ENCODE results near the gene AMBN.
A peak's percentile ranks its signal among the peaks of the same experiment; 100 is the strongest.

Gene AMBN

DNA sequence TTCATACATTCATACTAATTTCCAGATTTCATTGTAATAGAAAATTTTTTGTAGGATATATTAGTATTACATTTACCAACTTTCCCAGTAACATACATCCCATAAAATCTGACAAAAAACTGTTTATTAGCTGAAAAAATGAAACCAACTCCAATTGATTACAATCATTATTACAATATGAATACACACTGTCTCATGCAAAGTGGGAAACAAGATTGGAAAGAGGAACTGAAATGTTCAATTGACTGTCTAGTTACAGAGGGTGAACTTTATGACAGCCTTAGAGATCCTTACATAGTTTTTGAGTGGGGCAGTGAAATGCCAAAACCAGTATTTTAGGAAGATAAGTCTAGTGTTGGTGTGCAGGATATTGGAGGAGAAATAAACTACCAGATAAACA is 2.3 kb upstream of the AMBN start:
- no peak for DNase-seq (ENCODE audit: low spot score in 2 of 2)

DNA sequence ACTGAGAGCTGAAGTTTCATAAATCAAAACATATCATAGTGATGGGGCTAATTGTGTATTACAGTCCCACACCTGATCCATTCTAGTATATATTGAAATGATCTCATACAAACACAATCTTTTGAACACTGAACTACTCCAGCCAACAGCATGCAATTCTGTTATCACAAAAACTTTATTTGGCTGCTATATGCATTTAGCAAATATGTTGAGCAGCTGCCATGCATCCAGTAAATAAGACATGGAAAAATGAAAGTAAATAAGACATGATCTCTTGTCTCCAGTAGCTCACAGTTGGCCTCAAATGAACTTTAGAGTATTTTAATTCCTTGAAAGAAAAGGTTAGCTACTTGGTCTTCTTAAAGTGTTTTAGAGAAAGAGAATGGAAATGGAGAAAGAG is 2.1 kb downstream of the AMBN start:
- Histone ChIP-seq H3K36me3 (replicated peaks) (no peaks in the 10 kb centered on the region), H3K4me1 (peaks cover 10% of the 10 kb centered on the region), H3K27me3 (ENCODE audit: low read depth) (0 out of 2 replicates have a peak, but pooled peaks cover 3% of the 10 kb centered on the region), H3K4me3 (no peak overlapping the region), H3K9me3 (no peaks in the 10 kb centered on the region)
- no peak for DNase-seq (ENCODE audit: low spot score in 2 of 2)
- in situ Hi-C loops (cut with MboI; ENCODE audit: low sequenced_read_pairs) = no loop called here

More for the DNA sequence above, 2.3 kb upstream of the AMBN start:
- Histone ChIP-seq H3K36me3 (replicated peaks) (no peaks in the 10 kb centered on the region), H3K9me3 (no peaks in the 10 kb centered on the region), H3K4me3 (no peak overlapping the region), H3K27me3 (ENCODE audit: low read depth) (no peaks in the 10 kb centered on the region), H3K4me1 (peaks cover 10% of the 10 kb centered on the region)
- in situ Hi-C loops (cut with MboI; ENCODE audit: low sequenced_read_pairs) = no loop called here

- no peaks in the 10 kb centered on the region for H3K9me3 ChIP-seq
- DNase-seq (ENCODE audit: low spot score in 2 of 2) = no peak
- in situ Hi-C loops (cut with MboI; ENCODE audit: low sequenced_read_pairs) = no loop called here
- no peaks in the 10 kb centered on the region for H3K36me3 ChIP-seq (replicated peaks)
- no peaks in the 10 kb centered on the region for H3K4me1 ChIP-seq
- peaks cover 27% of the 10 kb centered on the region for H3K27me3 ChIP-seq (ENCODE audit: low read depth)
- H3K4me3 ChIP-seq = no peak overlapping the region
Observed at GRCh38 chr4:70600305-70600704, 8.2 kb downstream of the AMBN start.

GRCh38 chr4:70600977-70601376 is 8.9 kb downstream of the AMBN start:
- in situ Hi-C loops (cut with MboI; ENCODE audit: low sequenced_read_pairs) = no loop called here
- Histone ChIP-seq H3K4me1 (no peaks in the 10 kb centered on the region), H3K27me3 (ENCODE audit: low read depth) (peaks cover 27% of the 10 kb centered on the region), H3K9me3 (no peaks in the 10 kb centered on the region), H3K36me3 (replicated peaks) (no peaks in the 10 kb centered on the region), H3K4me3 (no peak overlapping the region)
- no peak for DNase-seq (ENCODE audit: low spot score in 2 of 2)

- Histone ChIP-seq H3K4me1 (no peaks in the 10 kb centered on the region), H3K9me3 (no peaks in the 10 kb centered on the region), H3K36me3 (replicated peaks) (no peaks in the 10 kb centered on the region), H3K27me3 (ENCODE audit: low read depth) (peaks cover 28% of the 10 kb centered on the region), H3K4me3 (no peak overlapping the region)
- peak; percentile 56 to 67 for DNase-seq (ENCODE audit: low spot score in 2 of 2)
- in situ Hi-C loops (cut with MboI; ENCODE audit: low sequenced_read_pairs) = no loop called here
Observed at GRCh38 chr4:70601422-70602039, 9.5 kb downstream of the AMBN start.

DNA sequence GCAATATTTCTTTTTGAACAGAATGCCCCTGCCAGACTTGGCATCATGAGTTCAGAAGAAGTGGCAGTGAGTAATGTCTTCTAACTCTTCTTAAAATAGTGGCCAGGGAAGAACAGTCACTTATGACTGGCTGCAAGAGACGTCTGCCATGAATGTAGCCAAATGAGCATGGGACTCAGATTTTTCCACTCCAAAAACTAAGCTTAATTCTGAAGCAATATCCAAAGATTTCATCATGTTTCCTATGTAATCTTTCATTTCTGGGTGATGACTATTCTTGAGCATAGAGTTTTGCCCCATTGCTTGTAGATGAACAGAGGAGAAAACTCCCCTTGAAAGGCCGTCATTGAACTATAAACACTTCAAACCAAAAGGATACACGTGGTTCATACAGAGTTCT is 11.8 kb downstream of the AMBN start:
- Histone ChIP-seq H3K4me3 (no peak overlapping the region), H3K27me3 (ENCODE audit: low read depth) (peaks cover 29% of the 10 kb centered on the region), H3K9me3 (no peaks in the 10 kb centered on the region), H3K4me1 (no peaks in the 10 kb centered on the region), H3K36me3 (replicated peaks) (no peaks in the 10 kb centered on the region)
- in situ Hi-C loops (cut with MboI; ENCODE audit: low sequenced_read_pairs) = no loop called here
- no peak for DNase-seq (ENCODE audit: low spot score in 2 of 2)

DNA sequence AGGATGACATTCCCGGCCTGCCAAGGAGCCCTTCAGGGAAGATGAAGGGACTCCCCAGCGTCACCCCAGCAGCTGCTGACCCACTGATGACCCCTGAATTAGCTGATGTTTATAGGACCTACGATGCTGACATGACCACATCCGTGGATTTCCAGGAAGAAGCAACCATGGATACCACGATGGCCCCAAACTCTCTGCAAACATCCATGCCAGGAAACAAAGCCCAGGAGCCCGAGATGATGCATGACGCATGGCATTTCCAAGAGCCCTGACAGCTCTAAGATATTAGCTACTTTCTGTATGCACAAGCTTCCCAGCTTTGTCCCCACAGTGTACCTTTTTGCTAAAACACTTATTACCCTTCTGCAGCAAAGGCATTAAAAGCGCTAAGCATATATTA is 14.4 kb downstream of the AMBN start:
- no peaks in the 10 kb centered on the region for H3K4me1 ChIP-seq
- no peaks in the 10 kb centered on the region for H3K36me3 ChIP-seq (replicated peaks)
- H3K9me3 ChIP-seq = no peaks in the 10 kb centered on the region
- H3K27me3 ChIP-seq (ENCODE audit: low read depth) = peaks cover 34% of the 10 kb centered on the region
- no peak overlapping the region for H3K4me3 ChIP-seq
- in situ Hi-C loops (cut with MboI; ENCODE audit: low sequenced_read_pairs) = no loop called here
- DNase-seq (ENCODE audit: low spot score in 2 of 2) = no peak

DNA sequence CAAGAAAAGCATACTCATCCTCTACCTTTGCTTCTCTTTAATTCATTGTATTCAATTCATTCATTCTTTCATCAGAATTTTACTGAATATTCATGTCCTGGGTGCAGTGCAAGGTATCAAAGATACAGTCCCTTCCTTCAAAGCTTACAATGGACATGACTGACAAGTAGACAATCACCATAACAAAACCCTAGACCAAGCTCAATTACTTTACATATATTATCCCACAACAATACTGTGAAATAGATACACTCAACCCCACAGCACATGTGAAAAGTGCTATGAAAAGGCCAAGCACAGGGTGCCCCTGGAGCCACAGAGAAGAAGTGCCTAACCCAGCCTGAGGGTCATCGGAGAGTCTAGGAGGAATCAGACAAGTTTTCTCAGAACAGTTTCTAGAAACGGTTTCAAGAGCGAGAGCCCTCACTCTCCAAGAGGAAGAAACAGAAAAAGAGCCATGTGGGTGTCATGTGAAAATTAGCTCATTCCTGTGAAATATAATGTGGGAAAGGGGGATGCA is 15.3 kb downstream of the AMBN start:
- in situ Hi-C loops (cut with MboI; ENCODE audit: low sequenced_read_pairs) = no loop called here
- Histone ChIP-seq H3K9me3 (no peaks in the 10 kb centered on the region), H3K4me3 (no peak overlapping the region), H3K4me1 (no peaks in the 10 kb centered on the region), H3K36me3 (replicated peaks) (no peaks in the 10 kb centered on the region), H3K27me3 (ENCODE audit: low read depth) (peaks cover 26% of the 10 kb centered on the region)
- peak; percentile 51 to 77 for DNase-seq (ENCODE audit: low spot score in 2 of 2)

DNA sequence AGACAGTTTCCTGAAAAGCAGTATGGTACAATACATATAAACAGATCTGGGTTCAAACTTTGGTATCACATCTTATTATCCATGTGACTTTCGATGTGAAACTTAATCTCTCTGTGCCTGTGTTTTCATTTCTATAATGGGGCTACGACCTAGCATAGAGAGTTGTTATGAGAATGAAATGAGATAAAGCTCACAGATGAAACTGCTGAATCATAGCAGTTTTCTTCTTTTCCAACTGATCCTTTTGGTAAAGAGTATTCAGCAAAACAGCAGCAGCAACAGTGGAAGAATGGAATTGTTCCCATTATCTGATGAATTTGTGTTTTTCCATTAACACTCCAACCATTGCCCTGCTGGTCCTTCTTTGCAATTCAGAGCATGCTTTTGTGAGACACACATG is 16.3 kb downstream of the AMBN start:
- in situ Hi-C loops (cut with MboI; ENCODE audit: low sequenced_read_pairs) = no loop called here
- peaks cover 31% of the 10 kb centered on the region for H3K27me3 ChIP-seq (ENCODE audit: low read depth)

GRCh38 chr4:70613306-70614183 is 21.5 kb downstream of the AMBN start:
- H3K4me3 ChIP-seq = no peak overlapping the region
- DNase-seq (ENCODE audit: low spot score in 2 of 2) = no peak
- in situ Hi-C loops (cut with MboI; ENCODE audit: low sequenced_read_pairs) = no loop called here

More for the DNA sequence above, 16.3 kb downstream of the AMBN start:
- Histone ChIP-seq H3K36me3 (replicated peaks) (no peaks in the 10 kb centered on the region), H3K4me1 (no peaks in the 10 kb centered on the region), H3K4me3 (no peak overlapping the region), H3K9me3 (no peaks in the 10 kb centered on the region)
- no peak for DNase-seq (ENCODE audit: low spot score in 2 of 2)

DNA sequence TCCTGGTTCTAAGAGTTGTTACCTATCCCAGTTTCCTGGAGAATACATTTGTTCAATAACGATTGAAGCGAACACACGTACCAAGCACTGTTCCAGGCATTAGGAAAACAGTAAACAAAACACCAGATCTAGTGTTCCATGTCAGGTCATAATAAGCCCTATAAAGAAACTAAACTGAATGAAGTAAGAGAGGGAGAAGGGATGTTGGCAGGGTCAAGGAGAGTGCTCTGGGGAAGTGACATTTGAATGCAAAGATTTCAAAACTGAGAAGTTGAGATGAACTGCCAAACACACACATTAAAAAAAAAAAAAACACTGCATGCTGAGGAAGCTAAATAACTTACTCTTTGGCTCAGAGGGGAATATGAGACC is 22.1 kb downstream of the AMBN start:
- Histone ChIP-seq H3K27me3 (ENCODE audit: low read depth) (peaks cover 15% of the 10 kb centered on the region), H3K36me3 (replicated peaks) (no peaks in the 10 kb centered on the region), H3K4me1 (no peaks in the 10 kb centered on the region), H3K4me3 (no peak overlapping the region), H3K9me3 (no peaks in the 10 kb centered on the region)
- in situ Hi-C loops (cut with MboI; ENCODE audit: low sequenced_read_pairs) = no loop called here
- no peak for DNase-seq (ENCODE audit: low spot score in 2 of 2)

More at GRCh38 chr4:70613306-70614183, 21.5 kb downstream of the AMBN start:
- Histone ChIP-seq H3K36me3 (replicated peaks) (no peaks in the 10 kb centered on the region), H3K9me3 (no peaks in the 10 kb centered on the region), H3K27me3 (ENCODE audit: low read depth) (peaks cover 15% of the 10 kb centered on the region), H3K4me1 (no peaks in the 10 kb centered on the region)

DNA sequence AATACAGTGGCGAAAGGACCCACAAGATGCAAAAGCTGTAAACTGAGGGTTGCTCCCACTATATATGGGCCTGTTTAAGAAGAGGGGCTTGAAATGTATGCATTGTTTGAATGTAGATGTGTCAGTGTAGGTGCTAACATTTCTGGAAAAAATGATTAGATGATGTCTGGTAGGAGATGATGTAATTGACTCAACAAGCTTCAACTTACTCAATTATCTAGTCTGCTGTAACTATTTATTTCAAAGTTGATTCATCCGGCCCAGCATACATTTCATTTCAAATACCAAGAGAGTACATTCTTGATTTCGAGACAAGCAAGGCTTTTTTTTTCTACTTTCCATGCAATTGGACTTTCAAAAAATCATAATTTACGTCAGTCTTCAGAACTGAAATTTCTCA is 27.2 kb downstream of the AMBN start:
- Histone ChIP-seq H3K27me3 (ENCODE audit: low read depth) (no peaks in the 10 kb centered on the region; the same call in 1 of the 2 replicates), H3K4me3 (no peak overlapping the region), H3K9me3 (no peaks in the 10 kb centered on the region), H3K4me1 (no peaks in the 10 kb centered on the region), H3K36me3 (replicated peaks) (no peaks in the 10 kb centered on the region)
- no peak for DNase-seq (ENCODE audit: low spot score in 2 of 2)
- in situ Hi-C loops (cut with MboI; ENCODE audit: low sequenced_read_pairs) = no loop called here

- Histone ChIP-seq H3K27me3 (ENCODE audit: low read depth) (no peaks in the 10 kb centered on the region; the same call in 1 of the 2 replicates), H3K4me1 (no peaks in the 10 kb centered on the region), H3K9me3 (no peaks in the 10 kb centered on the region), H3K4me3 (no peak overlapping the region), H3K36me3 (replicated peaks) (no peaks in the 10 kb centered on the region)
- no peak for DNase-seq (ENCODE audit: low spot score in 2 of 2)
- in situ Hi-C loops (cut with MboI; ENCODE audit: low sequenced_read_pairs) = no loop called here
Observed at GRCh38 chr4:70619778-70620177, 27.7 kb downstream of the AMBN start.

DNA sequence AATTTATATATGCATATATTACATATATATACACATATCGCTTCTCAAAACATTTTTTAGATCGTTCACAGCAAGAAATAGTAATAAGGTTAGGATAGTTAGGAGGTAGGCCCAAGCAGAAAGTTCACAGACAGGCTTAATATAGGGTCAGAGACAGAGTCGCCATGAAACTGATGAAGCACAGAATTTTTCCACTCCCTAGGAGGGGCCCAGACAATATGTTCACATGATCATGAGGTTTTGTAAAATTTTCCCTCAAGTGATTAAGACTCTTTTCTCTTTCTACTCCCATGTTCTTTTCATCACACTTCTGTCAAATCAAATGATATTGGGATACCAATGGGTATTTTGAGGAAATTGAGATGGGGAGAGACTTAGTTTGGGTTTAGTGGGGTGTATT is 31.3 kb downstream of the AMBN start:
- Histone ChIP-seq H3K9me3 (no peaks in the 10 kb centered on the region), H3K4me3 (no peak overlapping the region)

More for the DNA sequence above, 31.3 kb downstream of the AMBN start:
- in situ Hi-C loops (cut with MboI; ENCODE audit: low sequenced_read_pairs) = no loop called here
- H3K4me1 ChIP-seq = no peaks in the 10 kb centered on the region
- no peaks in the 10 kb centered on the region for H3K27me3 ChIP-seq (ENCODE audit: low read depth)
- no peak for DNase-seq (ENCODE audit: low spot score in 2 of 2)
- H3K36me3 ChIP-seq (replicated peaks) = no peaks in the 10 kb centered on the region

All from HAP-1 (cell line).